Osteoblast (primary cell): Measurements from ENCODE around the gene RACGAP1. TPM values are rescaled to one million over a fixed set of nuclear protein-coding genes. Genes with fewer than 3 reads are reported as not detected.
A peak's percentile ranks its signal among the peaks of the same experiment; 100 is the strongest.

Experiments
- DNase-seq: peaks from one replicate; pipeline ENCODE4 v3.0.0; 2011; ENCODE audit warnings: low spot score, mixed read lengths; ENCODE audit not compliant: insufficient read length; ENCODE audit errors: missing footprints
- H2AFZ ChIP-seq: 2 replicates; pipeline ENCODE4 v1.6.0; 2011; ENCODE audit warnings: mild to moderate bottlenecking, low read length
- H3K27ac ChIP-seq: 2 replicates; pipeline ENCODE4 v1.5.1; 2011; ENCODE audit warnings: mild to moderate bottlenecking, low read depth, low read length, moderate library complexity
- H3K27me3 ChIP-seq: 2 replicates; pipeline ENCODE4 v1.6.0; 2012; ENCODE audit warnings: mild to moderate bottlenecking, control low read depth, inconsistent platforms, low read length, moderate library complexity; ENCODE audit not compliant: insufficient read depth
- H3K36me3 ChIP-seq: 2 replicates; pipeline ENCODE4 v1.5.1; 2011; ENCODE audit warnings: mild to moderate bottlenecking, low read length, control low read depth, moderate library complexity; ENCODE audit not compliant: insufficient read depth
- H3K4me1 ChIP-seq: 2 replicates; pipeline ENCODE4 v1.5.1; 2011; ENCODE audit warnings: mild to moderate bottlenecking, low read length, control low read depth, moderate library complexity; ENCODE audit not compliant: insufficient read depth
- H3K4me2 ChIP-seq: 2 replicates; pipeline ENCODE4 v1.6.0; 2011; ENCODE audit warnings: mild to moderate bottlenecking, low read length; ENCODE audit not compliant: insufficient read depth
- H3K4me3 ChIP-seq: fragments of 200-600 bp; sonication (generic); 3 replicates; pipeline ENCODE4 v1.5.1; 2012; ENCODE audit warnings: mild to moderate bottlenecking, low read length, inconsistent platforms; ENCODE audit not compliant: insufficient read depth
- H3K79me2 ChIP-seq: 2 replicates; pipeline ENCODE4 v1.6.0; 2012; ENCODE audit warnings: mild to moderate bottlenecking, low read length, control low read depth, inconsistent platforms; ENCODE audit not compliant: insufficient read depth
- H3K9me3 ChIP-seq: 2 replicates; pipeline ENCODE4 v1.5.1; 2011; ENCODE audit warnings: low read depth, low read length, control low read depth
- H4K20me1 ChIP-seq: 2 replicates; pipeline ENCODE4 v1.6.0; 2012; ENCODE audit warnings: mild to moderate bottlenecking, low read length, control low read depth; ENCODE audit not compliant: insufficient read depth
- total RNA-seq: library from RNA; depleted of rRNA; stranded (reverse); fragments of >200 nt; gene quantifications from 2 replicates; pipeline ENCODE4 v1.2.3, GENCODE V29; 2012
- TF ChIP-seq, protein P1 (sequence below): IDR thresholded peaks from 2 replicates; pipeline ENCODE4 v1.5.1; 2011; ENCODE audit warnings: mild to moderate bottlenecking, low read depth, low read length, moderate library complexity; ENCODE audit errors: extremely low read depth

RACGAP1 gene
- total RNA-seq, 1 donor: 12.7 TPM

DNA sequence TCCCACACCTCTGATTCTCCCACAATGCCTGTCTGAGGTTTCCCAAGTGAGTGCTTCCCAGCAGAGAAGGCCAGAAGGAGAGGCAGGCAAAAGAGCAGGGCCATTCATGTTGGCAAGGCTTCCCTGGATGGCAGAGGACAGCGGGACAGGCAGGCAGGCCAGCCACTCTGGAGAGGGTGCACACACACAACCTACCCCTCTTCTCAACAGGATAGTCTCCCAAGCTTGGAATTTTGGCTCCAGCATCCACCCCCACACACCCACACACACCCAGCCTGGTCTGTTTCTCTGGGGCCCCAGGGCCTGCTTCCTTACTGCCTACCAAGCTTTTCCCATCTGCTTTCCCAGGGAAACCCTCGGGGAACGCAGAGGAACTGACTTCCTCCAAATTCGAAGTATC is 15.4 kb upstream of the RACGAP1 start:
- H4K20me1 ChIP-seq: no peaks in the 10 kb centered on the region
- no peaks in the 10 kb centered on the region for H3K9me3 ChIP-seq
- no peaks in the 10 kb centered on the region for H3K36me3 ChIP-seq
- no peak overlapping the region for H3K4me2 ChIP-seq
- H3K27ac ChIP-seq: no peak overlapping the region
- H2AFZ ChIP-seq: no peak overlapping the region
- no peak overlapping the region for H3K4me3 ChIP-seq
- no peaks in the 10 kb centered on the region for H3K79me2 ChIP-seq
- TF ChIP-seq, protein P1, sequence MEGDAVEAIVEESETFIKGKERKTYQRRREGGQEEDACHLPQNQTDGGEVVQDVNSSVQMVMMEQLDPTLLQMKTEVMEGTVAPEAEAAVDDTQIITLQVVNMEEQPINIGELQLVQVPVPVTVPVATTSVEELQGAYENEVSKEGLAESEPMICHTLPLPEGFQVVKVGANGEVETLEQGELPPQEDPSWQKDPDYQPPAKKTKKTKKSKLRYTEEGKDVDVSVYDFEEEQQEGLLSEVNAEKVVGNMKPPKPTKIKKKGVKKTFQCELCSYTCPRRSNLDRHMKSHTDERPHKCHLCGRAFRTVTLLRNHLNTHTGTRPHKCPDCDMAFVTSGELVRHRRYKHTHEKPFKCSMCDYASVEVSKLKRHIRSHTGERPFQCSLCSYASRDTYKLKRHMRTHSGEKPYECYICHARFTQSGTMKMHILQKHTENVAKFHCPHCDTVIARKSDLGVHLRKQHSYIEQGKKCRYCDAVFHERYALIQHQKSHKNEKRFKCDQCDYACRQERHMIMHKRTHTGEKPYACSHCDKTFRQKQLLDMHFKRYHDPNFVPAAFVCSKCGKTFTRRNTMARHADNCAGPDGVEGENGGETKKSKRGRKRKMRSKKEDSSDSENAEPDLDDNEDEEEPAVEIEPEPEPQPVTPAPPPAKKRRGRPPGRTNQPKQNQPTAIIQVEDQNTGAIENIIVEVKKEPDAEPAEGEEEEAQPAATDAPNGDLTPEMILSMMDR: no peak
- H3K27me3 ChIP-seq: no peaks in the 10 kb centered on the region
- DNase-seq: peak; percentile 11
- peaks cover 3% of the 10 kb centered on the region for H3K4me1 ChIP-seq

DNA sequence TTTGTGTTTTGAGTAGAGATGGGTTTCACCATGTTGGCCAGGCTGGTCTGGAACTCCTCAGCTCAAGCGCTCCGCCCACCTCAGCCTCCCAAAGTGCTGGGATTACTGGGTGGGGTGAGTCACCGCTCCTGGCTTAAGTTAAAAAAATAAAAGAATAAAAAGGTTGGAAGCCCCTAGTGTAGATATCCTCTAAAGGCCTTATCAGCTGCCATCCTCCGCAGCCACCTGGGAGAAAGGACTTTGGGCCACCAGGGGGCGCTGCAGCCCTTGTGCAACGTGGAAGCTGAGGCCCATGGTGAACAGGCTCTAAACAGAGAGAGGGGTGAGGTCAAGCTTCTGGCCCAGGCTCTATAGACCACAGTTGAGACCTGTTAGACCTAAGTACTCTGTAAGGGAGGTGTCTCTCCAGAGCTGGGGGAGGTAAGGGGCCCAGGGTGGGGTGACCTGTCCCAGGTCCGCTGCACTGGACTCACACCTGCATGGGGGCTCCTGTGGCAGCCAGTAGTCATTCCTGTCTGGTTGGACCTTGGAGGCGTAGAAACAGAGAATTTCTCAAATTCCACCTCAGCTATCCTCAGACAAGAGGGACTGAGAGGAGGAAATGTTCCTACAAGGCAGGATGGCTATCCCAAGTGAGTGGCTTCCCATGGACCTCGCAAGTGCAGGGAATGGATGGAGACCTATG is 14.0 kb upstream of the RACGAP1 start:
- H3K36me3 ChIP-seq: no peaks in the 10 kb centered on the region
- H3K4me1 ChIP-seq: peaks cover 3% of the 10 kb centered on the region
- H3K79me2 ChIP-seq: no peaks in the 10 kb centered on the region
- H3K4me3 ChIP-seq: no peak overlapping the region
- H3K9me3 ChIP-seq: no peaks in the 10 kb centered on the region
- no peak overlapping the region for H3K27ac ChIP-seq
- H3K4me2 ChIP-seq: no peak overlapping the region
- H2AFZ ChIP-seq: no peak overlapping the region
- peak; percentile 91 for DNase-seq
- TF ChIP-seq, protein P1: peak; percentile 91
- no peaks in the 10 kb centered on the region for H3K27me3 ChIP-seq
- no peaks in the 10 kb centered on the region for H4K20me1 ChIP-seq

DNA sequence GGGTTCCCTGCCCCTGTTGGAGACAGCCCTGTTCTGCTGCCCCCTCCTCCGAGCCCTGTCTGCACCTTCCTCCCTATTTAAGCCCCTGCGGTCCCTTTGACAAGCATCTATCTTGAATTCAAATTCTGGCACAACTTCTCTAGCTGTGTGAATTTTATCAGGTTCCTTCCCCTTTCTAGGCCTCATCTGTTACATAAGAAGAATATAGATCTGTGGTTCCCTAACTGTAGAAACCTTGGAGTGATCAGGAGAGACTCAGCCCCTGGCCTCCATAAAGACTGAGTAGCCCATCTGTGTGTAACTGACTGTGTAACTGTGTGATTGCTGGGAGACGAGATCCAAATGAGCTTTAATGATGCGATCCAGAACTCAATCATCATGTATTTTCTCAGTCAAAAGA is 13.0 kb upstream of the RACGAP1 start:
- Histone ChIP-seq H3K27me3 (no peaks in the 10 kb centered on the region), H3K4me2 (no peak overlapping the region), H2AFZ (no peak overlapping the region), H3K27ac (no peak overlapping the region), H3K4me3 (no peak overlapping the region), H3K4me1 (no peaks in the 10 kb centered on the region), H4K20me1 (no peaks in the 10 kb centered on the region), H3K79me2 (no peaks in the 10 kb centered on the region), H3K36me3 (no peaks in the 10 kb centered on the region), H3K9me3 (no peaks in the 10 kb centered on the region)
- DNase-seq: no peak
- TF ChIP-seq, protein P1: no peak

DNA sequence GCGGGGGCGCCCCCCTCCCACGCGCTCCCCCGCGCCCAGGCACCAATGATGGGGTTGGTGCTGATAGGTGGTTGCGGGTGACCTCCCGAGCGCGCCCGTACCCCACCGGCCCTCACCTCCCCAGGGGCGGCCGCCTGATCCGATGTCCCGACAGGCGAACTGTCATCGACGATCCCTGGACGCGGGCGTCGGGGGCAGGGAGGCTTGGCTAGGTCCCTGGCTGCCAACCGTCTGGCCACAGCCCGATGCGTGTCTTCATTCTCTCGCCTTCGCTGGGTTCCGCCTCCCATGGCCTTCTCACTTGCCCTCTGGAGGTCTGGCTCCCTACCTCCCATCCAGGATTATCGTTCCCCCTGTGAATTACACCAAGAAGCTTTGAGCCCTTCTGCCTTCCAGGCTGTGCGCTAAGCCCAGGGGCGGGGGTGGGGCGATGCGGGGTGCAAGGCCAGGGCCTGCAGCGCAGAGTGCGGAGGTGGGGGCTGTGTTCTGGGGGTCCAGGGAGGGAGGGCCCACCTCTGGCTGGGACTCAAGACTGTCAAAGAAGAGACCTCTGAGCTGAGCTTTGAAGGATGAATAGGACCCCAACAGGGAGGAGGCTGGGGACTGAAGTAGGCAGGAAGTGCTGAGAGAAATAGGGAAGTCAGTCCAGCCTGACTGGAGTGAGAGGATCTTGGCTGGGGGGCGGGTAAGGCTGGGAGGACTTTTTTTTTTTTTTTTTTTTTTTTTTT is 7.7 kb upstream of the RACGAP1 start:
- Histone ChIP-seq H4K20me1 (no peaks in the 10 kb centered on the region), H3K4me1 (no peaks in the 10 kb centered on the region), H3K9me3 (no peaks in the 10 kb centered on the region), H3K4me3 (peak overlapping the region; percentile 68), H2AFZ (peak overlapping the region; percentile 81), H3K36me3 (no peaks in the 10 kb centered on the region), H3K27ac (no peak overlapping the region), H3K27me3 (no peaks in the 10 kb centered on the region), H3K4me2 (peak overlapping the region; percentile 77), H3K79me2 (no peaks in the 10 kb centered on the region)
- TF ChIP-seq, protein P1: no peak
- peak; percentile 72 for DNase-seq
